K562 (cell line): ENCODE data around the gene SLC31A2. TPM values are rescaled to one million over a fixed set of nuclear protein-coding genes. Genes with fewer than 3 reads are reported as not detected.

Experiments used
- ATF7 ChIP-seq: fragments of 450-650 bp; IDR thresholded peaks from 2 replicates; pipeline ENCODE4 v1.7.1; 2014; ENCODE audit warnings: mild to moderate bottlenecking, moderate library complexity
- CBFA2T2 ChIP-seq: fragments of 450-650 bp; conservative IDR thresholded peaks from 2 replicates; pipeline ENCODE4 v1.6.1; 2017; ENCODE audit warnings: mild to moderate bottlenecking
- CREB1 ChIP-seq, 2 experiments: sonication (generic) in 1 of 2; formaldehyde crosslinking in 1 of 2; IDR thresholded peaks; 2 replicates each; pipeline versions ENCODE4 v1.6.1 to v1.8.0; 2012 to 2022; ENCODE audit warnings: inconsistent platforms in 1 of 2, mild to moderate bottlenecking in 1 of 2, missing genetic modification reagents in 1 of 2, moderate library complexity in 1 of 2
- CTCF ChIP-seq, 3 experiments: IDR thresholded peaks in 2 of 3; conservative IDR thresholded peaks in 1 of 3; 2 replicates each; pipeline ENCODE4 v1.5.1; 2011 to 2012; ENCODE audit warnings: low read length in 3 of 3, mild to moderate bottlenecking in 3 of 3, control low read depth in 2 of 3, improper control_type of control experiment in 1 of 3, inconsistent platforms in 1 of 3, low read depth in 1 of 3, mixed read lengths in 1 of 3, moderate library complexity in 1 of 3; ENCODE audit not compliant: insufficient read depth in 2 of 3
- GABPB1 ChIP-seq: sonication (generic); formaldehyde crosslinking; IDR thresholded peaks from 2 replicates; pipeline ENCODE4 v1.8.0; 2022; ENCODE audit warnings: mild to moderate bottlenecking, missing genetic modification reagents
- KHSRP ChIP-seq: fragments of 450-650 bp; IDR thresholded peaks from 2 replicates; pipeline ENCODE4 v1.6.1; 2017
- MTA2 ChIP-seq: fragments of 450-650 bp; IDR thresholded peaks from 2 replicates; pipeline ENCODE4 v1.6.1; 2016; ENCODE audit warnings: low read depth
- MYC ChIP-seq, 2 experiments: fragments of 250-450 bp in 1 of 2; sonication (Bioruptor Pico) in 1 of 2; IDR thresholded peaks; 2 replicates each; pipeline versions ENCODE4 v1.5.1 to v1.6.1; 2012 to 2021; ENCODE audit warnings: low read depth in 2 of 2, borderline replicate concordance in 1 of 2, improper control_type of control experiment in 1 of 2, low read length in 1 of 2, mild to moderate bottlenecking in 1 of 2, moderate library complexity in 1 of 2
- NFIC ChIP-seq: fragments of 450-650 bp; IDR thresholded peaks from 2 replicates; pipeline ENCODE4 v1.6.1; 2017; ENCODE audit warnings: mild to moderate bottlenecking, inconsistent platforms
- POLR2G ChIP-seq: fragments of 200-400 bp; formaldehyde crosslinking; IDR thresholded peaks from 2 replicates; pipeline ENCODE4 v1.6.1; 2017; ENCODE audit warnings: low read depth, mild to moderate bottlenecking, antibody characterized with exemption, low read length, moderate library complexity
- SIX5 ChIP-seq, 2 experiments: IDR thresholded peaks; 2 replicates each; pipeline ENCODE4 v1.6.1; 2011; ENCODE audit warnings: low read length in 2 of 2, borderline replicate concordance in 1 of 2, low read depth in 1 of 2, mild to moderate bottlenecking in 1 of 2, moderate library complexity in 1 of 2; ENCODE audit not compliant: insufficient read depth in 1 of 2
- ZNF133 ChIP-seq: fragments of 250-450 bp; sonication (Bioruptor Pico); IDR thresholded peaks from 2 replicates; pipeline ENCODE4 v1.4.0; 2020; ENCODE audit warnings: mild to moderate bottlenecking
- ZNF143 ChIP-seq: sonication (generic); formaldehyde crosslinking; IDR thresholded peaks from 2 replicates; pipeline ENCODE4 v1.9.0; 2022; ENCODE audit warnings: mild to moderate bottlenecking, missing genetic modification reagents
- ZNF175 ChIP-seq: fragments of 200-800 bp; sonication (Bioruptor generic); IDR thresholded peaks from 2 replicates; pipeline ENCODE4 v1.6.1; 2016; ENCODE audit warnings: low read depth, mild to moderate bottlenecking, missing genetic modification characterization, missing compliant biosample characterization
- polyA plus RNA-seq, 8 experiments: library from polyadenylated mRNA; depleted of rRNA in 4 of 8; stranded (reverse) in 5 of 8; unstranded in 3 of 8; fragments of >200 nt; fragmentation: Nextera tagmentation in 2 of 8; fragmentation: Illumina TruSeq in 1 of 8; extraction: Ambion mirVana in 2 of 8; extraction: Trizol in 1 of 8; gene quantifications; 2 replicates each; pipeline versions ENCODE4 v1.2.1 to v1.2.3, GENCODE V29; 2011 to 2014; ENCODE audit warnings: inconsistent platforms in 1 of 8, missing spikeins in 1 of 8
- total RNA-seq, 7 experiments: library from RNA; depleted of rRNA in 6 of 7; stranded (reverse); fragments of >200 nt in 6 of 7; fragmentation: Illumina TruSeq in 2 of 7; extraction: Trizol in 2 of 7; gene quantifications; 2 replicates each; pipeline versions ENCODE4 v1.2.1 to v1.2.3, GENCODE V29; 2011 to 2021; ENCODE audit warnings: low replicate concordance in 1 of 7
- TF ChIP-seq, protein P1 (sequence below): sonication (generic); formaldehyde crosslinking; IDR thresholded peaks from 2 replicates; pipeline ENCODE4 v1.8.0; 2023; ENCODE audit warnings: mild to moderate bottlenecking, missing genetic modification reagents
- TF ChIP-seq, protein P2 (sequence below): fragments of 250-450 bp; sonication (Bioruptor Pico); IDR thresholded peaks from 2 replicates; pipeline ENCODE4 v1.9.0; 2021; ENCODE audit warnings: mild to moderate bottlenecking
- TF ChIP-seq, protein P3 (sequence below): sonication (generic); formaldehyde crosslinking; IDR thresholded peaks from 2 replicates; pipeline ENCODE4 v1.8.1; 2023; ENCODE audit warnings: mild to moderate bottlenecking, missing genetic modification reagents

The SLC31A2 gene
- total and polyA plus RNA-seq, 9 of the 15 experiments (the other 6 are each of a cell fraction or from before 2014, with no cell fraction given) = 1.5 to 4.3 (median 2.3) TPM

DNA sequence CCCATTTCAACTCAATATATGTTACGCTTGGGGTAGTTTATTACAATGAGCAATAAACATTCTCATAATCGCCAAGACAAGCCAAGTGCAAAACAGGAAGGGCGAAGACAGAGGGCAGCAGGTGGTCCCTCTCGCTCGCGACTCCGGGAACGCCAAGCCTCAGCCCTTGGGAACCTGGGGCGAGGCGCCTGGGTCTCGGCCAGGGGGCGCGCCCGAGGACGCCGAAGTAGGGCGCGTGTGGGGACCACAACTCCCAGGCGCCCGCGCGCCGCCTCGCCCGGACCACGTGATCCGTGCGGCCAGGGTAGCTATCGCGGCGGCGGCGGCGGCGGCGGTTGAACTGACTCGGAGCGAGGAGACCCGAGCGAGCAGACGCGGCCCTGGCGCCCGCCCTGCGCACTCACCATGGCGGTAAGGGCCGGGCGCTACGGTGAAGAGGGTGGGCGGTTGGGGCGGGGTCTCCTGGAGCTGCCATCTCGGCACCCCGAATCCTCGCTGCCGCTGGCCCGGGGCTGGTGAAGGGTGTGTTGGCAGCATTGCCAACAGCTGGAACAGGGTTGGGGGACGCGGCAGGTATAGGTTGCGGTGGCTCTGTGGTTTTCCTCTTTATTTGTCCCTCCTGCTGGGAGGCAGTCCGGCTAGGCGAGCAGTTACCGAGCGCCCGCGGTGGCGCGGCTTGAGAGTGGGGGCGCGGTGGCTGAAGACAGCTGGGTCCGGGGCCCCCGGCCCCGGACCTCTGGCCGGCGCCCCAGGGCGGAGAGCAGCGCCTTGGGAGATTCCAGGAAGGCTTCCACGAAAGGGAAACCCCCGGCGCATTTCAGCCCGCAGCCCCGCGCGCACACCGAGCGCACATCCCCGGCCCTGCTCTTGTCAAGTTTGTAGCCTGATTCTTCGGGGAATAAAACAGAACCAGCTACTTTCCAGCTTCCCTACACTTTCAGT is at the start of gene SLC31A2 (continued):
- TF ChIP-seq, protein P1, sequence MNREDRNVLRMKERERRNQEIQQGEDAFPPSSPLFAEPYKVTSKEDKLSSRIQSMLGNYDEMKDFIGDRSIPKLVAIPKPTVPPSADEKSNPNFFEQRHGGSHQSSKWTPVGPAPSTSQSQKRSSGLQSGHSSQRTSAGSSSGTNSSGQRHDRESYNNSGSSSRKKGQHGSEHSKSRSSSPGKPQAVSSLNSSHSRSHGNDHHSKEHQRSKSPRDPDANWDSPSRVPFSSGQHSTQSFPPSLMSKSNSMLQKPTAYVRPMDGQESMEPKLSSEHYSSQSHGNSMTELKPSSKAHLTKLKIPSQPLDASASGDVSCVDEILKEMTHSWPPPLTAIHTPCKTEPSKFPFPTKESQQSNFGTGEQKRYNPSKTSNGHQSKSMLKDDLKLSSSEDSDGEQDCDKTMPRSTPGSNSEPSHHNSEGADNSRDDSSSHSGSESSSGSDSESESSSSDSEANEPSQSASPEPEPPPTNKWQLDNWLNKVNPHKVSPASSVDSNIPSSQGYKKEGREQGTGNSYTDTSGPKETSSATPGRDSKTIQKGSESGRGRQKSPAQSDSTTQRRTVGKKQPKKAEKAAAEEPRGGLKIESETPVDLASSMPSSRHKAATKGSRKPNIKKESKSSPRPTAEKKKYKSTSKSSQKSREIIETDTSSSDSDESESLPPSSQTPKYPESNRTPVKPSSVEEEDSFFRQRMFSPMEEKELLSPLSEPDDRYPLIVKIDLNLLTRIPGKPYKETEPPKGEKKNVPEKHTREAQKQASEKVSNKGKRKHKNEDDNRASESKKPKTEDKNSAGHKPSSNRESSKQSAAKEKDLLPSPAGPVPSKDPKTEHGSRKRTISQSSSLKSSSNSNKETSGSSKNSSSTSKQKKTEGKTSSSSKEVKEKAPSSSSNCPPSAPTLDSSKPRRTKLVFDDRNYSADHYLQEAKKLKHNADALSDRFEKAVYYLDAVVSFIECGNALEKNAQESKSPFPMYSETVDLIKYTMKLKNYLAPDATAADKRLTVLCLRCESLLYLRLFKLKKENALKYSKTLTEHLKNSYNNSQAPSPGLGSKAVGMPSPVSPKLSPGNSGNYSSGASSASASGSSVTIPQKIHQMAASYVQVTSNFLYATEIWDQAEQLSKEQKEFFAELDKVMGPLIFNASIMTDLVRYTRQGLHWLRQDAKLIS (CRISPR knock-in tag) = no peak
- no peak for TF ChIP-seq KHSRP
- TF ChIP-seq ATF7 = peak; percentile 58; the same call in 1 of the 2 replicates
- TF ChIP-seq, protein P2, sequence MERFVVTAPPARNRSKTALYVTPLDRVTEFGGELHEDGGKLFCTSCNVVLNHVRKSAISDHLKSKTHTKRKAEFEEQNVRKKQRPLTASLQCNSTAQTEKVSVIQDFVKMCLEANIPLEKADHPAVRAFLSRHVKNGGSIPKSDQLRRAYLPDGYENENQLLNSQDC (CRISPR knock-in tag) = peak; percentile 80; the same call in 1 of the 2 replicates
- peak; percentile 42; the same call in 1 of the 2 replicates for TF ChIP-seq NFIC
- TF ChIP-seq GABPB1 (CRISPR knock-in tag) = peak; percentile 65
- TF ChIP-seq MYC (IDR thresholded peaks at IDR 0.05; ENCODE audit: low read depth, low read length) = peak; percentile 58
- TF ChIP-seq MYC (CRISPR knock-in tag; IDR thresholded peaks at IDR 0.05; ENCODE audit: borderline replicate concordance, low read depth) = no peak
- no peak for TF ChIP-seq ZNF175 (CRISPR knock-in tag)
- peak; percentile 66 to 72; a peak in 3 of 4 replicates for TF ChIP-seq SIX5 (IDR thresholded peaks at IDR 0.05; ENCODE audit: borderline replicate concordance in 1 of 2, insufficient read depth in 1 of 2, low read depth in 1 of 2, low read length in 2 of 2)
- peak; percentile 95 for TF ChIP-seq POLR2G
- no peak for TF ChIP-seq ZNF133
- TF ChIP-seq ZNF143 = peak; percentile 89
- TF ChIP-seq CREB1 (IDR thresholded peaks at IDR 0.05) = peak; percentile 66
- TF ChIP-seq CREB1 (CRISPR knock-in tag; IDR thresholded peaks at IDR 0.05) = peak; percentile 67; the same call in 1 of the 2 replicates
- no peak for TF ChIP-seq MTA2
- TF ChIP-seq, protein P3, sequence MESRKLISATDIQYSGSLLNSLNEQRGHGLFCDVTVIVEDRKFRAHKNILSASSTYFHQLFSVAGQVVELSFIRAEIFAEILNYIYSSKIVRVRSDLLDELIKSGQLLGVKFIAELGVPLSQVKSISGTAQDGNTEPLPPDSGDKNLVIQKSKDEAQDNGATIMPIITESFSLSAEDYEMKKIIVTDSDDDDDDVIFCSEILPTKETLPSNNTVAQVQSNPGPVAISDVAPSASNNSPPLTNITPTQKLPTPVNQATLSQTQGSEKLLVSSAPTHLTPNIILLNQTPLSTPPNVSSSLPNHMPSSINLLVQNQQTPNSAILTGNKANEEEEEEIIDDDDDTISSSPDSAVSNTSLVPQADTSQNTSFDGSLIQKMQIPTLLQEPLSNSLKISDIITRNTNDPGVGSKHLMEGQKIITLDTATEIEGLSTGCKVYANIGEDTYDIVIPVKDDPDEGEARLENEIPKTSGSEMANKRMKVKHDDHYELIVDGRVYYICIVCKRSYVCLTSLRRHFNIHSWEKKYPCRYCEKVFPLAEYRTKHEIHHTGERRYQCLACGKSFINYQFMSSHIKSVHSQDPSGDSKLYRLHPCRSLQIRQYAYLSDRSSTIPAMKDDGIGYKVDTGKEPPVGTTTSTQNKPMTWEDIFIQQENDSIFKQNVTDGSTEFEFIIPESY (CRISPR knock-in tag) = peak; percentile 74; the same call in 1 of the 2 replicates
- peak; percentile 76 for TF ChIP-seq CBFA2T2
- TF ChIP-seq CTCF (IDR thresholded peaks at IDR 0.05 in 2 of 3, conservative IDR thresholded peaks at IDR 0.05 in 1 of 3; ENCODE audit: insufficient read depth in 2 of 3, low read depth in 1 of 3, low read length in 3 of 3) = peak; percentile 59 to 66 (median 64)
